GM18508 (cell line): ENCODE data around the gene ERCC8.
"Not testable (repeated sequence)": the region's sequence is repeated elsewhere in the genome, so short reads cannot be mapped to it uniquely, and the experiment has no call there.

ENCODE experiments used
- ATAC-seq: cut with Tn5 transposase; IDR thresholded peaks from one replicate; pipeline ENCODE4 v1.9.1; 2021; ENCODE audit warnings: moderate number of reproducible peaks; ENCODE audit not compliant: insufficient read depth, unreplicated experiment

The ERCC8 gene

GRCh38 chr5:60918466-60918865, 26.4 kb downstream of the ERCC8 start:
- ATAC-seq, result no peak

- no peak for ATAC-seq
These were observed 28.2 kb downstream of the ERCC8 start for GRCh38 chr5:60916646-60917045.

- ATAC-seq, result no peak
These were observed 41.5 kb downstream of the ERCC8 start for GRCh38 chr5:60903356-60903755.

GRCh38 chr5:60896991-60897390, 47.9 kb downstream of the ERCC8 start:
- no peak for ATAC-seq

- ATAC-seq, result no peak
These were observed 51.3 kb downstream of the ERCC8 start for GRCh38 chr5:60893521-60893920.

- no peak for ATAC-seq
These were observed 53.2 kb downstream of the ERCC8 start for GRCh38 chr5:60891667-60892066.

- peak; percentile 77 for ATAC-seq
These were observed 56.4 kb downstream of the ERCC8 start for GRCh38 chr5:60888359-60889061.

- no peak for ATAC-seq
These were observed 57.1 kb downstream of the ERCC8 start for GRCh38 chr5:60887746-60888145.

GRCh38 chr5:60887096-60887495, 57.8 kb downstream of the ERCC8 start:
- ATAC-seq, result no peak

- no peak for ATAC-seq
These were observed 58.7 kb downstream of the ERCC8 start for GRCh38 chr5:60886158-60886557.

GRCh38 chr5:60883229-60883628, 61.6 kb downstream of the ERCC8 start:
- no peak for ATAC-seq

GRCh38 chr5:60872892-60873291, 72.0 kb downstream of the ERCC8 start:
- ATAC-seq, result no peak

GRCh38 chr5:60870857-60871256, 74.0 kb downstream of the ERCC8 start:
- no peak for ATAC-seq

GRCh38 chr5:60860572-60860971, 84.3 kb downstream of the ERCC8 start:
- not testable (repeated sequence) for ATAC-seq

GRCh38 chr5:60856066-60856465, 88.8 kb downstream of the ERCC8 start:
- ATAC-seq, result no peak

- ATAC-seq, result no peak
These were observed 91.9 kb downstream of the ERCC8 start for GRCh38 chr5:60852940-60853339.

GRCh38 chr5:60852317-60852716, 92.6 kb downstream of the ERCC8 start:
- no peak for ATAC-seq

- no peak for ATAC-seq
These were observed 93.2 kb downstream of the ERCC8 start for GRCh38 chr5:60851626-60852025.

GRCh38 chr5:60846298-60846697, 98.6 kb downstream of the ERCC8 start:
- no peak for ATAC-seq

- peak; percentile 73 for ATAC-seq
These were observed 100.6 kb downstream of the ERCC8 start, which contains the start of gene ELOVL7 for GRCh38 chr5:60843936-60844905. Gene ELOVL7 (minus strand): TSS chr5:60844269. CDS start chr5:60787397, 56,872 bp downstream.

GRCh38 chr5:60843386-60843935, 101.4 kb downstream of the ERCC8 start:
- ATAC-seq, result no peak
